Right lobe of liver (tissue), 6 donors: Measurements from ENCODE around the gene GPRC5C. TPM values are rescaled to one million over a fixed set of nuclear protein-coding genes. Genes with fewer than 3 reads are reported as not detected.

ENCODE experiments used
- ATAC-seq, 4 donors: fragments of 200-7000 bp; cut with Tn5 transposase; one replicate each; pipeline ENCODE4 v1.9.1; 2020; ENCODE audit warnings: mild to moderate bottlenecking in 4 of 4, moderate library complexity in 4 of 4
- DNase-seq, 3 donors: peaks; one replicate each; pipeline ENCODE4 v3.0.0-alpha.2; 2020
- H3K27ac ChIP-seq, 3 donors: fragments of 200-600 bp; one replicate each; pipeline ENCODE4 v1.8.0; 2022
- H3K27me3 ChIP-seq, 2 donors: fragments of 200-600 bp; one replicate each; pipeline ENCODE4 v1.8.0; 2022
- H3K36me3 ChIP-seq, 4 donors: fragments of 200-600 bp; sonication (generic) in 1 of 4; one replicate each; pipeline versions ENCODE4 v1.5.1 to v1.8.0; 2017 to 2022; ENCODE audit warnings: control low read depth in 1 of 4
- H3K4me1 ChIP-seq, 4 donors: fragments of 200-600 bp; sonication (generic) in 1 of 4; one replicate each; pipeline versions ENCODE4 v1.5.1 to v1.8.0; 2017 to 2022; ENCODE audit warnings: control low read depth in 1 of 4
- H3K4me3 ChIP-seq, 3 donors: fragments of 200-600 bp; one replicate each; pipeline ENCODE4 v1.8.0; 2022
- H3K9me3 ChIP-seq, 4 donors: fragments of 200-600 bp; sonication (generic) in 1 of 4; one replicate each; pipeline versions ENCODE4 v1.5.1 to v1.8.0; 2017 to 2022; ENCODE audit warnings: control low read depth in 1 of 4
- POLR2A ChIP-seq: fragments of 450-650 bp; IDR thresholded peaks from one replicate; pipeline ENCODE4 v1.6.1; 2017; ENCODE audit warnings: antibody characterized with exemption, mild to moderate bottlenecking
- WGBS: methylation state at CpG from one replicate; pipeline ENCODE4 v1.1.6; 2018; ENCODE audit warnings: low coverage, low lambda C conversion rate; ENCODE audit not compliant: insufficient coverage; ENCODE audit errors: missing lambda C conversion rate; 5-methylcytosine and 5-hydroxymethylcytosine counted together
- intact Hi-C, 2 donors: fragments of 100-400 bp; cut with DNase I; formaldehyde crosslinking; loops; one replicate each; pipeline versions ENCODE4 v1.11.2 to v1.14.1; 2022
- total RNA-seq, 6 experiments: library from RNA; depleted of rRNA in 2 of 6; stranded (reverse); fragments of >200 nt in 2 of 6; fragmentation: NEBNext Ultra II Directional in 3 of 6; extraction: Animal tissue kit (Norgen Biotek cat#: 25700) in 3 of 6; gene quantifications; one replicate each; pipeline versions ENCODE4 v1.1.0 to v1.2.4, GENCODE V29; 2016 to 2023
- TF ChIP-seq, protein P1 (sequence below), 4 donors: fragments of 200-600 bp in 3 of 4; fragments of 450-650 bp in 1 of 4; IDR thresholded peaks; one replicate each; pipeline versions ENCODE4 v1.5.1 to v1.8.0; 2016 to 2022; ENCODE audit warnings: antibody characterized with exemption in 4 of 4, mild to moderate bottlenecking in 2 of 4
- donor health status: DM: no; HTN: yes; CAD: no.
- donor health status: DM: no; HTN: no; CAD: no.
- donor health status: DM: no; HTN: no; CAD: no.
- donor health status: DM: no; HTN: yes; CAD: no.
- donor health status: DM: no; HTN: yes; CAD: no.

Gene GPRC5C
- total RNA-seq, 6 experiments from 2014 or later: 120 to 215 (median 131) TPM

- no peak overlapping the region for H3K4me3 ChIP-seq
- DNase-seq (no peak), ATAC-seq (no peak)
- intact Hi-C loops: no loop called here
- H3K9me3 ChIP-seq: no peaks in the 10 kb centered on the region
- H3K27ac ChIP-seq: no peak overlapping the region
- peaks cover 0 to 9% (median 0%) of the 10 kb centered on the region in 4 donors for H3K4me1 ChIP-seq
- H3K36me3 ChIP-seq: no peaks in the 10 kb centered on the region
- WGBS: 60% methylated on average over 1 of the region's 4 CpGs
- H3K27me3 ChIP-seq: no peaks in the 10 kb centered on the region
- no peak for TF ChIP-seq POLR2A
- TF ChIP-seq, protein P1, sequence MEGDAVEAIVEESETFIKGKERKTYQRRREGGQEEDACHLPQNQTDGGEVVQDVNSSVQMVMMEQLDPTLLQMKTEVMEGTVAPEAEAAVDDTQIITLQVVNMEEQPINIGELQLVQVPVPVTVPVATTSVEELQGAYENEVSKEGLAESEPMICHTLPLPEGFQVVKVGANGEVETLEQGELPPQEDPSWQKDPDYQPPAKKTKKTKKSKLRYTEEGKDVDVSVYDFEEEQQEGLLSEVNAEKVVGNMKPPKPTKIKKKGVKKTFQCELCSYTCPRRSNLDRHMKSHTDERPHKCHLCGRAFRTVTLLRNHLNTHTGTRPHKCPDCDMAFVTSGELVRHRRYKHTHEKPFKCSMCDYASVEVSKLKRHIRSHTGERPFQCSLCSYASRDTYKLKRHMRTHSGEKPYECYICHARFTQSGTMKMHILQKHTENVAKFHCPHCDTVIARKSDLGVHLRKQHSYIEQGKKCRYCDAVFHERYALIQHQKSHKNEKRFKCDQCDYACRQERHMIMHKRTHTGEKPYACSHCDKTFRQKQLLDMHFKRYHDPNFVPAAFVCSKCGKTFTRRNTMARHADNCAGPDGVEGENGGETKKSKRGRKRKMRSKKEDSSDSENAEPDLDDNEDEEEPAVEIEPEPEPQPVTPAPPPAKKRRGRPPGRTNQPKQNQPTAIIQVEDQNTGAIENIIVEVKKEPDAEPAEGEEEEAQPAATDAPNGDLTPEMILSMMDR (IDR thresholded peaks at IDR 0.05): no peak
Observed at GRCh38 chr17:74410001-74410443, 21.9 kb upstream of the GPRC5C start.

GRCh38 chr17:74412581-74412980 lies 19.3 kb upstream of the GPRC5C start:
- H3K27ac ChIP-seq: no peak overlapping the region
- TF ChIP-seq POLR2A: no peak
- TF ChIP-seq, protein P1 (IDR thresholded peaks at IDR 0.05): no peak
- DNase-seq: no peak

GRCh38 chr17:74413491-74413890 lies 18.4 kb upstream of the GPRC5C start:
- DNase-seq (no peak), ATAC-seq (no peak)
- intact Hi-C loops: no loop called here
- Histone ChIP-seq H3K9me3 (no peaks in the 10 kb centered on the region), H3K4me1 (no peaks in the 10 kb centered on the region), H3K27ac (no peak overlapping the region), H3K36me3 (no peaks in the 10 kb centered on the region), H3K27me3 (no peaks in the 10 kb centered on the region), H3K4me3 (no peak overlapping the region)
- TF ChIP-seq, protein P1 (IDR thresholded peaks at IDR 0.05): no peak
- TF ChIP-seq POLR2A: no peak
- WGBS: 70% methylated on average over 7 of the region's 7 CpGs

More at GRCh38 chr17:74412581-74412980, 19.3 kb upstream of the GPRC5C start:
- intact Hi-C loops: no loop called here
- 91% methylated on average over 6 of the region's 8 CpGs for WGBS
- Histone ChIP-seq H3K4me1 (peaks cover 0 to 2% (median 0%) of the 10 kb centered on the region in 4 donors), H3K27me3 (no peaks in the 10 kb centered on the region), H3K4me3 (no peak overlapping the region), H3K36me3 (no peaks in the 10 kb centered on the region), H3K9me3 (no peaks in the 10 kb centered on the region)
- no peak for ATAC-seq

GRCh38 chr17:74414510-74414909 lies 17.4 kb upstream of the GPRC5C start:
- no peak for ATAC-seq
- Histone ChIP-seq H3K27ac (no peak overlapping the region), H3K36me3 (no peaks in the 10 kb centered on the region), H3K4me3 (no peak overlapping the region), H3K27me3 (no peaks in the 10 kb centered on the region), H3K4me1 (no peaks in the 10 kb centered on the region), H3K9me3 (no peaks in the 10 kb centered on the region)
- TF ChIP-seq POLR2A: no peak
- TF ChIP-seq, protein P1 (IDR thresholded peaks at IDR 0.05): no peak
- 57% methylated on average over 3 of the region's 3 CpGs for WGBS
- DNase-seq: no peak
- intact Hi-C loops: no loop called here
